ENCODE measurements around the gene DRAXIN.

The DRAXIN gene

DNA sequence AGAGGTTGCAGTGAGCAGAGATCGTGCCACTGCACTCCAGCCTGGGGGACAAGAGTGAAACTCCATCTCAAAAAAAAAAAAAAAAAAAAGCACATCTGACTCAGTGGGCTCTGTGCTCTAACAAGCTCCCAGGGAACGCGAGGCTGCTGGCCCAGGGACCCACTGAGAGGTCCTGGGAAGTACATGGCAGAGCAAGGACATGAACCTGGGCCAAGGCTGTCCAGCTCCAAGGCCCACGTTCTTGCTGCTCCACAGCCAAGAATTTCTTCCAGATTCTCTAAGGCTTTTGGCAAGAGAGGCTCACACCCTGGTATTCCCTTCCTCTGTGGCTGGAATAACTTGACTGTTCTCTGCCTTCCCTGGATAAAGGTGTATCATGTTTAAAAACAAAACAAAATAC lies 29.0 kb downstream of the DRAXIN start:
- no peak overlapping the region for H3K4me3 ChIP-seq (ENCODE audit: low read depth, low read length)
- DNase-seq (ENCODE audit: low read depth, low spot score): no peak
- ChIA-PET CTCF (interaction anchor here (0.9 to 6.7 kb wide), 22 partner anchors 10 to 683 kb away, joined by 3 to 95 read pairs (median 6); partner anchors contain the start of genes AGTRAP, FBXO2, FBXO44 and FBXO6), POLR2A (no interaction called here)
- TF ChIP-seq, protein P1, sequence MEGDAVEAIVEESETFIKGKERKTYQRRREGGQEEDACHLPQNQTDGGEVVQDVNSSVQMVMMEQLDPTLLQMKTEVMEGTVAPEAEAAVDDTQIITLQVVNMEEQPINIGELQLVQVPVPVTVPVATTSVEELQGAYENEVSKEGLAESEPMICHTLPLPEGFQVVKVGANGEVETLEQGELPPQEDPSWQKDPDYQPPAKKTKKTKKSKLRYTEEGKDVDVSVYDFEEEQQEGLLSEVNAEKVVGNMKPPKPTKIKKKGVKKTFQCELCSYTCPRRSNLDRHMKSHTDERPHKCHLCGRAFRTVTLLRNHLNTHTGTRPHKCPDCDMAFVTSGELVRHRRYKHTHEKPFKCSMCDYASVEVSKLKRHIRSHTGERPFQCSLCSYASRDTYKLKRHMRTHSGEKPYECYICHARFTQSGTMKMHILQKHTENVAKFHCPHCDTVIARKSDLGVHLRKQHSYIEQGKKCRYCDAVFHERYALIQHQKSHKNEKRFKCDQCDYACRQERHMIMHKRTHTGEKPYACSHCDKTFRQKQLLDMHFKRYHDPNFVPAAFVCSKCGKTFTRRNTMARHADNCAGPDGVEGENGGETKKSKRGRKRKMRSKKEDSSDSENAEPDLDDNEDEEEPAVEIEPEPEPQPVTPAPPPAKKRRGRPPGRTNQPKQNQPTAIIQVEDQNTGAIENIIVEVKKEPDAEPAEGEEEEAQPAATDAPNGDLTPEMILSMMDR (IDR thresholded peaks at IDR 0.05; ENCODE audit: insufficient read depth, low read length, missing control alignments): no peak

DNA sequence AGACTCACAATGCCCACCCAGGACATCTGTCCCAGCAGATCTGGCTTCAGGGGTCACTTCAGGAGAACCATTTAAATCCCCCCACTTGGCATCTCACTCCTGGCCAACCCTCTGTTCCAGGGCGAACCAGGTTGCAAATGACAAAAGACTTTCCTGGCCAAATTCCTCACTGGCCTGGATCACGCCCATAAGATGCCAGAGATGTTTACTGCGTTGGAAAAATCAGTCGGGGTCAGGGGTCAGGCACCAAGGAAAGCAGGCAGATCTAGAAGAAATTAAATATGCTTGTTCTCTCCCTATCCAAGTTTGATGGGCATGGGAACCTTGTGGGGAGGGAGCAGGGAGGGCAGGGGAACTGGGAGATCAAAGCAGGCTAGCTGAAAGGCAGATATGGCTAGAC lies 29.8 kb downstream of the DRAXIN start:
- no peak overlapping the region for H3K4me3 ChIP-seq (ENCODE audit: low read depth, low read length)
- DNase-seq (ENCODE audit: low read depth, low spot score): no peak
- TF ChIP-seq, protein P1 (IDR thresholded peaks at IDR 0.05; ENCODE audit: insufficient read depth, low read length, missing control alignments): no peak
- POLR2A ChIA-PET: no interaction called here
- CTCF ChIA-PET: interaction anchor here (0.6 to 6.7 kb wide), 8 partner anchors 10 to 683 kb away, joined by 3 to 95 read pairs (median 25); partner anchors contain the start of genes AGTRAP, FBXO2 and FBXO6

DNA sequence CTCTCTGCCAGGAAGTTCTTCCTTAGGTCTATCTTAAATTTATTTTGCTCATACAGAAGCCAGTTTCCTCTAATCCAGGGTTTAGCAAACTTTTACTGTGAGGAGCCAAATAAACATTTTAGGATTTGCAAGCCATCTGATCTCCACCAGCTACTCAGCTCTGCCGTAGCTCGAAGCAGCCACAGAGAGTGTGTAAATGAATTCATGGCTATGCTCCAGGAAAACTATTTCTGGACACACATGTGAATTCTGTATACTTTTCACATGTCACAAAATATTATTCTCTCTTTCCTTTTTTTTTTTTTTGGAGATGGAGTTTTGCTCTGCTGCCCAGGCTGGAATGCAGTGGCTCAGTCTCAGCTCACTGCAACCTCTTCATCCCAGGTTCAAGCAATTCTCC lies 31.0 kb downstream of the DRAXIN start:
- ChIA-PET CTCF (interaction anchor here (1.5 to 6.7 kb wide), 6 partner anchors 8 to 685 kb away, joined by 3 to 95 read pairs (median 21); partner anchors contain the start of gene FBXO6), POLR2A (interaction anchor here (0.7 kb wide), 1 partner anchor 58 kb away, joined by 3 read pairs; the partner anchor contains the start of gene FBXO6)
- DNase-seq (ENCODE audit: low read depth, low spot score): no peak
- TF ChIP-seq, protein P1 (IDR thresholded peaks at IDR 0.05; ENCODE audit: insufficient read depth, low read length, missing control alignments): no peak
- no peak overlapping the region for H3K4me3 ChIP-seq (ENCODE audit: low read depth, low read length)

DNA sequence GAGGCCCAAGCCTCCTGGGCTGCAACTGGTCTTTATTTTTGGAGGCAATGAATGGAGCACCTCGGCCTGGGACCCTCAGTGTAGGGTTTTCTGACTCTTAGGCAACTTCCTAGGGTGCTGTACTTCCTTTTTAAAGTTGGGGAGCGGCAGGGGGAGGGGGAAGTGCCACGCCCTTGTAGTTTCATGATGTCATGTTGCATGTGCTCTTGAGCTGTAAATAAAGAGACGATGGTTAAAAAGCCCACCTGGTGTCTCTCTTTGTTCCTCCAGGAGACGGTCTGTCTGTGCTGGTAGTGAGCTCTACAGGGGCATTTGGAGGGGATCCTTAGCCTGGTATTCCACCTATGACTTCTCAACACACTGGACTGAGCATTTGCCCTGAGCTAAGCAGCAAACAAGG lies 34.1 kb downstream of the DRAXIN start:
- ChIA-PET CTCF (interaction anchor here (3.5 kb wide), 1 partner anchor 11 kb away, joined by 19 read pairs; no protein-coding TSS in a partner anchor), POLR2A (no interaction called here)
- no peak for DNase-seq (ENCODE audit: low read depth, low spot score)
- TF ChIP-seq, protein P1 (IDR thresholded peaks at IDR 0.05; ENCODE audit: insufficient read depth, low read length, missing control alignments): no peak
- H3K4me3 ChIP-seq (ENCODE audit: low read depth, low read length): no peak overlapping the region

DNA sequence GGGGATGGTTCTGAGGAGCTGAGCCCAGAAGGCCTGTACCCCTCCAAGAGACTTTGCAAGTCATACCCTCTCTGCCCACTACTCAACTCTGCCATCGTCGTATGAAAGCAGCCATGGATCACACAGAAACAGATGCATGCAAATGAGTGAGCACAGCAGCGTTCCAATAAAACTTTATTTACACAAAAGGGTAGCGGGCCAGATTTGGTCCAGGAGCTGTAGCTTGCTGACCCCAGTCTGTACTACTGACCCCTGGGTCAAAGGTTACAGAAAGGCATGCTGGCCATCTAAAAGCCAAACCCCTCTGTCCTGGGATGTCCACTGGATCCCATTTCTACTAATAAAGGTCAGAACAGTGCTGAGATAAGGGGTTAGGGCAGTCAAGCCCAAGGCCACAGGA lies 35.6 kb downstream of the DRAXIN start:
- DNase-seq (ENCODE audit: low read depth, low spot score): no peak
- TF ChIP-seq, protein P1 (IDR thresholded peaks at IDR 0.05; ENCODE audit: insufficient read depth, low read length, missing control alignments): no peak
- CTCF ChIA-PET: interaction anchor here (0.6 kb wide), 1 partner anchor 49 kb away, joined by 3 read pairs; no protein-coding TSS in a partner anchor
- H3K4me3 ChIP-seq (ENCODE audit: low read depth, low read length): no peak overlapping the region
- POLR2A ChIA-PET: no interaction called here

DNA sequence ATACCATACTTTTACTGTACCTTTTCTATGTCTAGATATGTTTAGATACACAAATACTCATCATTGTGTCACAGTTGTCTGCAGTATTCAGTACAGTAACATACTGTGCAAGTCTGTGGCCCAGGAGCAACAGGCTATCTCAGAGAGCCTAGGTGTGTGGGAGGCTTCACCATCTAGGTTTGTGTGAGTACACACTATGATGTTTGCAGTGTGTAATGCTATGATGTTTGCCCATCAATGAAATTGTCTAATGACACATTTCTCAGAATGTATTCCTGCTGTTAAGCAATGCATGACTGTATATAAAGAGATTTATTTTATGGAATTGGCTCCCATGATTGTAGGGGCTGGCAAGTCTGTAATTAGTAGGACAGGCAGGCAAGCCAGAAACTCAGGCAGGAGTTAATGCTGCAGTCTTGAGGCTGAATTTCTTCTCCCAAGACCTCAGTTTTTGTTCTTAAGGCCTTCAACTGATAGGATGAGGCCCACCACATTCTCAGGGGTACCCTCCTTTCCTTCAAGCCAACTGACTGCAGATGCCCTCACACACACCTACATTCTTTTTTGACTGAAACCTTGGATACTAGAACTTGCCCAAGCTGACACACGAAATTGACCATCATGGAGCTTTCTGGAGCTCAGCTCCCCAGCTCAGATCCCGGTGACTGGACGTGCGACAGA lies 36.8 kb downstream of the DRAXIN start:
- TF ChIP-seq, protein P1 (IDR thresholded peaks at IDR 0.05; ENCODE audit: insufficient read depth, low read length, missing control alignments): no peak
- DNase-seq (ENCODE audit: low read depth, low spot score): no peak
- H3K4me3 ChIP-seq (ENCODE audit: low read depth, low read length): no peak overlapping the region
- ChIA-PET POLR2A (no interaction called here), CTCF (no interaction called here)

Data from AG04449 (cell line).